ENCODE data around the gene CDC42BPA. TPM values are rescaled to one million over a fixed set of nuclear protein-coding genes. Genes with fewer than 3 reads are reported as not detected.

The CDC42BPA gene
- polyA plus RNA-seq, 1 donor (not counting 4 experiments of a cell fraction or from before 2014, with no cell fraction given): 9.2 TPM

- Histone ChIP-seq H3K9me1 (ENCODE audit: control insufficient read depth, extremely low read depth, insufficient read depth, low read length) (no peaks in the 10 kb centered on the region), H3K9me3 (ENCODE audit: control insufficient read depth, low read depth, low read length) (no peaks in the 10 kb centered on the region), H3K4me2 (ENCODE audit: control insufficient read depth, extremely low read depth, insufficient read depth, low read depth, low read length) (peak overlapping the region; percentile 30), H3K36me3 (ENCODE audit: control insufficient read depth in 2 of 2, extremely low read depth in 1 of 2, insufficient read depth in 2 of 2, low read length in 2 of 2) (no peaks in the 10 kb centered on the region), H4K20me1 (ENCODE audit: control insufficient read depth, extremely low read depth, insufficient read depth, low read length) (no peaks in the 10 kb centered on the region), H3K79me2 (ENCODE audit: control insufficient read depth, insufficient read depth, low read length) (no peaks in the 10 kb centered on the region), H3K4me3 (ENCODE audit: control insufficient read depth in 2 of 3, extremely low read depth in 1 of 3, insufficient read depth in 2 of 3, low read depth in 1 of 3, low read length in 3 of 3) (peak overlapping the region in 1 of 3 experiments; percentile 7), H3K4me1 (ENCODE audit: control insufficient read depth, extremely low read depth, insufficient read depth, low read length) (peaks cover 15% of the 10 kb centered on the region), H3K9ac (ENCODE audit: control insufficient read depth, extremely low read depth, insufficient read depth, low read length) (no peak overlapping the region), H2AFZ (ENCODE audit: control insufficient read depth, low read length) (no peak overlapping the region), H3K27ac (ENCODE audit: control insufficient read depth, insufficient read depth, low read length) (no peak overlapping the region), H3K27me3 (ENCODE audit: control insufficient read depth, extremely low read depth, insufficient read depth, low read length) (no peaks in the 10 kb centered on the region)
- TF ChIP-seq, protein P1, sequence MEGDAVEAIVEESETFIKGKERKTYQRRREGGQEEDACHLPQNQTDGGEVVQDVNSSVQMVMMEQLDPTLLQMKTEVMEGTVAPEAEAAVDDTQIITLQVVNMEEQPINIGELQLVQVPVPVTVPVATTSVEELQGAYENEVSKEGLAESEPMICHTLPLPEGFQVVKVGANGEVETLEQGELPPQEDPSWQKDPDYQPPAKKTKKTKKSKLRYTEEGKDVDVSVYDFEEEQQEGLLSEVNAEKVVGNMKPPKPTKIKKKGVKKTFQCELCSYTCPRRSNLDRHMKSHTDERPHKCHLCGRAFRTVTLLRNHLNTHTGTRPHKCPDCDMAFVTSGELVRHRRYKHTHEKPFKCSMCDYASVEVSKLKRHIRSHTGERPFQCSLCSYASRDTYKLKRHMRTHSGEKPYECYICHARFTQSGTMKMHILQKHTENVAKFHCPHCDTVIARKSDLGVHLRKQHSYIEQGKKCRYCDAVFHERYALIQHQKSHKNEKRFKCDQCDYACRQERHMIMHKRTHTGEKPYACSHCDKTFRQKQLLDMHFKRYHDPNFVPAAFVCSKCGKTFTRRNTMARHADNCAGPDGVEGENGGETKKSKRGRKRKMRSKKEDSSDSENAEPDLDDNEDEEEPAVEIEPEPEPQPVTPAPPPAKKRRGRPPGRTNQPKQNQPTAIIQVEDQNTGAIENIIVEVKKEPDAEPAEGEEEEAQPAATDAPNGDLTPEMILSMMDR (optimal IDR thresholded peaks at IDR 0.05 in 1 of 3, IDR thresholded peaks at IDR 0.05 in 1 of 3, conservative IDR thresholded peaks at IDR 0.05 in 1 of 3; ENCODE audit: extremely low read depth in 1 of 3, insufficient read depth in 2 of 3, low read length in 3 of 3): no peak
- TF ChIP-seq EZH2 (IDR thresholded peaks at IDR 0.05; ENCODE audit: low read length): no peak
- dilution Hi-C loops (cut with MboI; ENCODE audit: extremely low pct_ligation_motif_present, low sequenced_read_pairs): no loop called here
- FAIRE-seq: peak; percentile 55
- no peak for DNase-seq (ENCODE audit: low read depth, low spot score)
These were observed 5.1 kb upstream of the CDC42BPA start for GRCh38 chr1:227323171-227323966.

GRCh38 chr1:227322376-227322775 lies 4.1 kb upstream of the CDC42BPA start:
- Histone ChIP-seq H3K4me2 (ENCODE audit: control insufficient read depth, extremely low read depth, insufficient read depth, low read depth, low read length) (no peak overlapping the region), H3K9me1 (ENCODE audit: control insufficient read depth, extremely low read depth, insufficient read depth, low read length) (no peaks in the 10 kb centered on the region), H3K4me3 (ENCODE audit: control insufficient read depth in 2 of 3, extremely low read depth in 1 of 3, insufficient read depth in 2 of 3, low read depth in 1 of 3, low read length in 3 of 3) (no peak overlapping the region), H2AFZ (ENCODE audit: control insufficient read depth, low read length) (no peak overlapping the region), H3K27ac (ENCODE audit: control insufficient read depth, insufficient read depth, low read length) (no peak overlapping the region), H3K79me2 (ENCODE audit: control insufficient read depth, insufficient read depth, low read length) (peaks cover 3% of the 10 kb centered on the region), H3K9me3 (ENCODE audit: control insufficient read depth, low read depth, low read length) (no peaks in the 10 kb centered on the region), H3K4me1 (ENCODE audit: control insufficient read depth, extremely low read depth, insufficient read depth, low read length) (peaks cover 15% of the 10 kb centered on the region), H4K20me1 (ENCODE audit: control insufficient read depth, extremely low read depth, insufficient read depth, low read length) (no peaks in the 10 kb centered on the region), H3K36me3 (ENCODE audit: control insufficient read depth in 2 of 2, extremely low read depth in 1 of 2, insufficient read depth in 2 of 2, low read length in 2 of 2) (no peaks in the 10 kb centered on the region), H3K27me3 (ENCODE audit: control insufficient read depth, extremely low read depth, insufficient read depth, low read length) (no peaks in the 10 kb centered on the region), H3K9ac (ENCODE audit: control insufficient read depth, extremely low read depth, insufficient read depth, low read length) (no peak overlapping the region)
- FAIRE-seq: no peak
- dilution Hi-C loops (cut with MboI; ENCODE audit: extremely low pct_ligation_motif_present, low sequenced_read_pairs): no loop called here
- DNase-seq (ENCODE audit: low read depth, low spot score): no peak
- TF ChIP-seq, protein P1 (optimal IDR thresholded peaks at IDR 0.05 in 1 of 3, IDR thresholded peaks at IDR 0.05 in 1 of 3, conservative IDR thresholded peaks at IDR 0.05 in 1 of 3; ENCODE audit: extremely low read depth in 1 of 3, insufficient read depth in 2 of 3, low read length in 3 of 3): no peak
- no peak for TF ChIP-seq EZH2 (IDR thresholded peaks at IDR 0.05; ENCODE audit: low read length)
